Measurements from ENCODE around the gene CHDH.
A peak's percentile ranks its signal among the peaks of the same experiment; 100 is the strongest.

CHDH gene

DNA sequence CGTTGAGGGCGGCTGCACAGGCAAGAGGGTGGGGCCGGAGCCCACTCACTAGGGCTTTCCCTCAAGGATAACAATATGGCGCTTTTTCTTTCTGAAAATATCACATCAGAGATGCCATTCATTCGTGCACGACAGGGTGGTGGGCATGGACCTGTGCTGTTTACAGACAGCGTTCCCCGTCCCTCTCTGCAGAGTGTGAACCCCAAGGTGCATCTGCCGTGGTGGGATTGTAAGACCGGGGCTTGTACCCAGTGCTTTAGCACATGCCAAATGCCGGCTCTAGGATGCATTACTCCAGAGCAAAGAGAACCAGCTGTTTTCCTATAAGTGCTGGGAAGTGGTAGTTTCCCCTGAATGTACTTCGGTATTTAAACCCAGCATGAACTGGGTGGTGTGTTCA is 37.0 kb downstream of the CHDH start:
- no peak for DNase-seq (ENCODE audit: low read depth in 2 of 2)

GRCh38 chr3:53808496-53808895 is 37.7 kb downstream of the CHDH start:
- no peak for DNase-seq (ENCODE audit: low read depth in 2 of 2)

GRCh38 chr3:53807117-53807810 is 39.0 kb downstream of the CHDH start:
- DNase-seq (ENCODE audit: low read depth in 2 of 2) = no peak

DNA sequence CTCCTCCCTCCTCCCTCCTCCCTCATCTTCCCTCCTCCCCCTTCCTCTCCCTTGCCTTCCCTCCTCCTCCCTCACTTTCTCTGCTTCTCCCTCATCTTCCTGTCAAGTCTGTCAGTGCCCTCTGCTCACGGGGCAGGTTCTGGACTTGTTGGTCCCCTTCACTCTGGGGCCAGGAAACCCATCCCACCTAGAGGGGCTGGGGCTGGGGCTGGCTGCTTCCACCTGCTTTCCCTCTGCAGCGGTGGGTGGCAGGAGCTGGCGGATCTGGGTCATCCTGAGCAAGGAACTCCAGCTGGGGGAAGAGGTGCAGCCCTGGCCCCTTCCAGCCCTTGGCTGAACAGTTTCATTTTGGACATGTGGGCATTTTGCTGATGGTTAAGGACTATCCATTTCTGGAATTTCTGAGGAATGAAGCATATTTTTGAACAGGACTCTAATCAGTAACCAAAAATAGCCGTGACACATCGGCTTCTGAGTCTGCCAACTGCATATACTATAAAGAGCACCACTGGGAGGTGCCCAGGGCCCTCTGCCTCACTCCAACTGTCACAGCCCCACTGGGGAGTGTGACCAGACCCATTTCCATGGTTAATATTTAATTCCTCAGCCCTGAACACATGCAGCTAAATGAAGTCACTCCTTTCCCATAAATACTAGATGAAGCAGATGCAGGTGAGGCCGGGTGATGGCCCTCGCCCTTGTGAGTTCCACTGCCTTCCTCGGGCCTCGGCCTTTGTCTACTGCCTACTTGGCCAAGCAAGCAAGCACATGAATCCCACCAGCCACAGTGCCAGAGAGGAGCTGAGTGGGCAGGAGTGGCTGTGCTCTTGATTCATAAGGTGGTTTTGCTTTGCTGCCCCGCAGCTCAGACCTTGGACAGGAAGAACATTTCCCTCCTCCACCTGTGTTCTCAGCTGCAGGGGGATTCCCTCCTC is 39.8 kb downstream of the CHDH start:
- DNase-seq (ENCODE audit: low read depth in 2 of 2) = peak; percentile 39 to 53

DNA sequence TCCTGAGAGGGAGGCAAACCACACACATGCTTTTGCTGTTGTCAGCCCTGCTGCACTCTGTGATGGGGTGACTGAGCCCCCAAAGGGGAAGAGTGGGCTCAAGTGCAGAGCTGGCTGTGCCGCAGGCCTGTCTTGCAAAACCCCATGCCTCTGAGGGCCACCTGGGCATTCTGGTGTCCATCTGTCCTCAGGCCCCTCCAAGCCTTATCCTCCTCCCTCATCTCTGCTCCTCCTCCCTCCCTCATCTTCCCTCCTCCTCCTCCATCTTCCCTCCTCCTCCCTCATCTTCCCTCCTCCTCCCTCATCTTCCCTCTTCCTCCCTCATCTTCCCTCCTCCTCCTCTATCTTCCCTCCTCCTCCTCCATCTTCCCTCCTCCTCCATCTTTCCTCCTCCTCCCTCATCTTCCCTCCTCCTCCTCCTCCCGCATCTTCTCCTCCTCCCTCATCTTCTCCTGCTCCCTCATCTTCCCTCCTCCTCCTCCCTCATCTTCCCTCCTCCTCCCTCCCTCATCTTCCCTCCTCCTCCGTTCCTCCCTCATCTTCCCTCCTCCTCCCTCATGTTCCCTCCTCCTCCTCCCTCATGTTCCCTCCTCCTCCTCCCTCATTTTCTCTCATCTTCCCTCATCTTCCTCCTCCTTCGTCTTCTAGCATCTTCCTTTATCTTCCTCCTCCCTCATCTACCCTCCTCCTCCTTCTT is 40.6 kb downstream of the CHDH start:
- no peak for DNase-seq (ENCODE audit: low read depth in 2 of 2)

- peak; percentile 72 for DNase-seq (ENCODE audit: low read depth in 2 of 2)
Observed at GRCh38 chr3:53804697-53805462, 41.3 kb downstream of the CHDH start.

DNA sequence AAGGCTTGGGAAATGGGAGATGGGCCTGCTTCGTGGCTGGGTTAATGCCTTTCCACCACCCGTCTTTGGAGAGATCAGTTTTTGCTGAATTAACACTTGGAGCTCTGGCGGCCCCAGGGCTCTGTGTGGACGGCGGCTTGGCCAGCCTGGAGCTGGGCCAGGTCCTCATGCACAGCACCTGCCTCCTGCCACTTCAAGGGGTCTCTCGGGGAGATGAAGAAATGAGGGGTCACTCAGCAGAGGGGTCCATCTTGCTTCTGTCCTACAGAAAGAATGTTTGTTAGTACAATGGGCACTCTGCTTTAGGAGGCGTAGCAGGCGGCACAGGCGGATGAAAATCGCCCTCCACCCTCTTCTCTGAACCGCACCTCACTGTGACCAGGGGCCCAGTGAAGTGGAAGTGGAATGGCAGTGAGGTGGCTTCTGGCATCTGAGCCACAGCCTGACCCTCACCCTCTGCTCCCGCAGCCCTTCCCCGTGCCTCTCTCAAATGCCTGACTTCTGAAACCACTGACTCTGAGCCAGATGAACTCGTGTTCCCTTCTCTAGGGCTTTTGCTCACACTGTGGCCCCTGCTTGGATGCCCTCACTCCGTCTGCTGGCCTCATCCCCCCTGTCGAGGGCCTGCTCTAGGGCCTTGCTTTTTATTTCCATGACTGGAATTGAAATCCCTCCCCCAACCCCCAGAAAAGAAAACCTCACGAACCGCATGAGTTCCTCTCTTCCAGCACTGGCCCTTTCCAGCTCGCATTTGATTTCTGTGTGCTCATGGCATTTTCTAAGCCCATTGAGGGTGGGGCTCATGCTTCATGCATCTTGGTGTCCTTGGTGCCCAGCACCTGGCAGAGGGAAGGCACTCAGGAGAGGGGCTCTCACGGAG is 42.2 kb downstream of the CHDH start:
- DNase-seq (ENCODE audit: low read depth in 2 of 2) = no peak

GRCh38 chr3:53803124-53803815 is 42.9 kb downstream of the CHDH start:
- DNase-seq (ENCODE audit: low read depth in 2 of 2) = no peak

- no peak for DNase-seq (ENCODE audit: low read depth in 2 of 2)
Observed at GRCh38 chr3:53802256-53802880, 43.9 kb downstream of the CHDH start.

- DNase-seq (ENCODE audit: low read depth in 2 of 2) = no peak
Observed at GRCh38 chr3:53801319-53801718, 44.9 kb downstream of the CHDH start.

DNA sequence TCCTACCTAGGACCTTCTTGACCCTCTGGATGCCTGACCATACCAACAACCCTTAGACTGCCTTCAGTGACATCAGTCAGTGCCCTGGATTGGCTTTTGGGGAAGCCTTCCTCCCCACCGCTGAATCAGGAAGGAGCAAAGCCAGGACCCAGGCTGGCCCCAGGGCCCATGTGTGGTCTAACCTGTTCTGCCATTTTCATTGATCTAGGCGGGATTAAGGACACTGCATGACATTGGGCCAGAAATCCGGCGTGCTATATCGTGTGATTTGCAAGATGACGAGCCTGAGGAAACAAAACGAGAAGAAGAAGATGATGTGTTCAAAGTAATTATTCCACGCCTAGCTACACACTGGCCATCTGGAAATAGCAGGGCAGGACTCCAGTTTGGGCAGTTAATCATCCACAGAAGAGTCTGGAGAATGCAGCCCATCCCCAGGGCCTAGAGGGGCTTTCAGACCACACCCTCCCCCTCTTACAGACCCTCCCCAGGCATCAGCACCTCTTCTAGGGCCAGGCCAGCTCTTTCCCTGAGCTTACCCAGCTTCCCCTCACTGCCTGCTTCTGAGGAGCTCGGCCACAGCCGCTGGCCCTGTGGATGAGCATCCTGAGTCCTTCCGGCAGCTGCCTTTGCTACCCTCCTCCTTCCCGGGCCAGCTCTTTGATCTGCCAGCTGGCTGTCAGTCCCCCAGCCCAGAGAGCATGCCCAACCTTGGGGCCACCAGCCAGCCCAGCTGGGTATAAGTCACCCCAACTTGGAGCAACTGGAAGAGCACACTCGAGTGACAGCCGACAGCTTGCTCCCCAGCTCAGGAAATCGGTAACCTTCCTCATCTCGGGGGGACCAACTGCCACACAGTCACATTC is 45.9 kb downstream of the CHDH start:
- DNase-seq (ENCODE audit: low read depth in 2 of 2) = no peak

DNA sequence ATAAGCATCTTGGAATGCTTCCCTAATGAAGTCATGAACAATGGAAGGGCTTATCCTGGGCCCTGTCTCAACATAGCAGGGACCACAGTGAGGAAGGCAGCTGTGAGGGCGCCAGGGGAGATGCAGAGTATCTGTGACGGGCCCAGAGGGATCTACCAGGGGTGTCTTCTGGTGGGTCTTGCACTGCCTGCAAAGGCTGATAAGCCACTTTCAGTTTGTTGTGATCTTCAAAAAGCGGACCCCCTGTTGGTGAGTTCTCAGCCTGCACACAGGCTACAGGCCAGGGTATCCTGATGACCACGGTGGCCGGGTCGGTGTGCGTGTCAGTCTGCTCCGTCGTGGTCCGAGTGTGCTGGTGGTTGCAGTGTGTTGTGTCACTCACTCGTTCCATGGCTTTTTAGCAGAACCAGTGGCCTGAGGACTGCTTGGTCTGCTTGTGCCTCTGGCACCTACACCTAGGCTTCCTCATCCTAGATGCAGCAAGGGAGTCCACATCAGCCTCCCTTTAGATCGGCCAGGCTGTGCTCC is 46.8 kb downstream of the CHDH start:
- no peak for DNase-seq (ENCODE audit: low read depth in 2 of 2)

- no peak for DNase-seq (ENCODE audit: low read depth in 2 of 2)
Observed at GRCh38 chr3:53798144-53798543, 48.1 kb downstream of the CHDH start.

DNA sequence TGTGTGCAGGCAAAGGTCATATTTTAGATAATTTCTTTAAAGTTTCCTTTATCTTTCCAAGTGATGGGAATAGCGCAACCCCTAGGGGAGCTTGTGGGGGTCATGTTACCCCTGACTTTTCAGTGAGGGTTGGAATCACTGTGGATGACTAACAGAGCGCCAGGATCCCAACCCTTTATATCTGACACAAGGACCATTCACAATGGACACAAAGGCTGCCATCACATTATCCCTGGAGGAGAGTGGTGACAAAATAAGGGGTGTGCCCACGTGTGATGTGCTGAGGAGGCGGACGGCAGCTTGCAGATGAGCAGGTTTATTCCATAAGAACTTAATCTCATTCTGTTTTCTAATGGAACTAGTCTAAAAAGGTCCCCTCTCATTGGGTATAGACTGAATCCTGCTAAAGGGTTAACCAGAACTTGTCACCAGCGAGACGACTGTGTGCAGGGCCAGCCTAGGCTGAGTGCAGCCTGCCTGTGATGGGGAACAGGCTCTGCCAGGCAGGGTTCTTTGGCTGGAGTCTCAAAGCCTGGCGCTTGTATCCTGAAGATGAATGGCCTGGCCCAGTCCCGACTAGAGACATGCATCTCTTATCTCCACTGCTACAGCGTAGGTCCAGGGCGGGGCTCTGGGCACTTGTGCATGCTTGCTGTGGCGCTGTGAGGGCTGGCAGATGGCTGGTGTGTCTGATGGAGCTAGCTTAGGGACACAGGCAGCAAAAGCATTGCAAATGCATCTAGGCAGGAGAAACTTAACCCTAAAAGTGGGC is 50.2 kb downstream of the CHDH start:
- no peak for DNase-seq (ENCODE audit: low read depth in 2 of 2)

DNA sequence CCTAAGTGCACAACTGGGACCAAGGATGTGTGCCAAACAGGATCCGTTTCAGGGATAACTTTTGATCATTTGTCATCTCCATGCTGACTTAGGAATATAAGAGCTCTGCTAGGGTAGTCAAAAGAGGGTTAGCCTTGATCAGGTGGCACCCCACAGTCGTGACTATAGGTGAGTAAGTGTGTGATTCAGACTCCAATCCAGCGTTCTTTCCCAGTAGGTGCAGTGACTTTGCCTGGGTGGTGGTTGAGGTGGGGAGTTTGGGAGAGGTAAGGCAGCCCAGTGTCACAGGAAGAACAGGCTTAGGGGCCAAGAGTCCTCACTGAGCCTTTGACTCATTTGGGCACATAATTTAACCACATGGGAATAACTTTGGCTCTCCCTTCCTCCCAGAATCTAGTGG is 51.0 kb downstream of the CHDH start:
- DNase-seq (ENCODE audit: low read depth in 2 of 2) = no peak

- no peak for DNase-seq (ENCODE audit: low read depth in 2 of 2)
Observed at GRCh38 chr3:53794597-53794996, 51.6 kb downstream of the CHDH start.

GRCh38 chr3:53792866-53793265 is 53.4 kb downstream of the CHDH start:
- DNase-seq (ENCODE audit: low read depth in 2 of 2) = no peak

DNA sequence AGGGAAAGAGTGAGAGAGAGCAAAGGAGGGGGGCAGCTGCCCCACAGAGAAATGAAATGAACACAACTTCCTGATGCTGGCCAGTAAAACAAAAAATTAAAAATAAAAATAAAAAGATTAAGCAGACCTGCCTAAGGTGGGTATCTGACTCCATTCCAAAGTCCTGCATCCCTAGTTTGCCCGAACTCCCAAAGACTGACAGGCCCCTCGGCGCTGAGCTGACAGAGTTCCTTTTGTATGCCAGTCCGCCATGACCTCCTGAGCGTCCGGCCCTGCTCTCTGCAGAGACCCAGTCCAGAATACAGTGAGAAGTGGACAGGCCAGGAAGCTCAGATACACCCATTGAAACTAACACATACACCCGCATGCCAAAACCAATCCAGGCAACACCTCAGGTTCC is 54.9 kb downstream of the CHDH start:
- DNase-seq (ENCODE audit: low read depth in 2 of 2) = no peak

Measured in fibroblast of skin of left biceps (primary cell).